Spleen (tissue), 7 donors: Measurements from ENCODE around the gene DGUOK.

Source experiments
- CTCF ChIP-seq, 11 experiments: fragments of 200-600 bp in 7 of 11; fragments of 450-650 bp in 4 of 11; sonication (generic) in 4 of 11; IDR thresholded peaks in 8 of 11; conservative IDR thresholded peaks in 3 of 11; 1 replicate in 7 of 11; 2 replicates in 4 of 11; pipeline versions ENCODE4 v1.4.0 to v1.8.0; 2016 to 2021; ENCODE audit warnings: antibody characterized with exemption in 11 of 11, inconsistent platforms in 4 of 11, mild to moderate bottlenecking in 1 of 11
- POLR2AphosphoS5 ChIP-seq, 3 donors: sonication (generic); formaldehyde crosslinking; IDR thresholded peaks; one replicate each; pipeline ENCODE4 v1.5.1; 2017; ENCODE audit warnings: antibody characterized with exemption in 3 of 3
- donor health status: DM: no; HTN: no; CAD: no; lungs with moderate emphysema.
- donor health status: DM: no; HTN: no; CAD: no.
- donor health status: DM: no; HTN: no; CAD: no.

- TF ChIP-seq POLR2AphosphoS5 (IDR thresholded peaks at IDR 0.05) (no peak), CTCF (IDR thresholded peaks at IDR 0.05 in 8 of 11, conservative IDR thresholded peaks at IDR 0.05 in 3 of 11) (no peak)
Measured at GRCh38 chr2:73949802-73950201, 23.1 kb downstream of the DGUOK start.
